ENCODE results near the gene RFXAP. TPM values are rescaled to one million over a fixed set of nuclear protein-coding genes. Genes with fewer than 3 reads are reported as not detected.

RFXAP gene
- total RNA-seq, 2 donors from 2014 or later: 13.9 to 15.3 TPM

DNA sequence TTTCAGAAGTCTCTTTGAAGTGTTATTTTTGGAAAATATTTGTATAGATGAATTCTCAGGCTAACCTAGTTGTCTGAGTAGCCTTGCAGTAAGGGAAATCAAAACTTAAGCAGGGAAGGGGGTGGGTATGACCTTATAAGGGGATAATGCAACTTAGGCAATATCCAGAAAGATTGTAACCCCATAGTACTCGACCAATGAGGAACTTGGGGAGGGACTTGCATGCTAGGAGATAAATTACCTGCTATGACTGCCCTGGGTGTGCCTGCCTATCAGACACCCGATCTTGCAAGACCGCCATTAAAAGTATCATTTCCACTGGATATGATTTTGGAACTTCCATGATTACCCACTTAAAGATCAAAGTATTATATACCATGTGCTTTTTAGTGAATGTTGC is 23.0 kb upstream of the RFXAP start:
- H3K36me3 Mint-ChIP-seq (ENCODE audit: low read depth): no peaks in the 10 kb centered on the region
- H3K4me3 Mint-ChIP-seq: no peak overlapping the region
- no peaks in the 10 kb centered on the region for H3K9me3 Mint-ChIP-seq
- no peak for ATAC-seq (replicated peaks)
- H3K27me3 Mint-ChIP-seq: peaks cover 8% of the 10 kb centered on the region
- H3K4me1 Mint-ChIP-seq: no peaks in the 10 kb centered on the region
- H3K27ac Mint-ChIP-seq: no peak overlapping the region

- Mint-ChIP-seq H3K9me3 (no peaks in the 10 kb centered on the region), H3K4me1 (no peaks in the 10 kb centered on the region), H3K27ac (no peak overlapping the region), H3K36me3 (ENCODE audit: low read depth) (no peaks in the 10 kb centered on the region), H3K4me3 (no peak overlapping the region), H3K27me3 (peaks cover 19% of the 10 kb centered on the region)
- no peak for ATAC-seq (replicated peaks)
Observed at GRCh38 chr13:36801035-36801434, 18.0 kb upstream of the RFXAP start.

DNA sequence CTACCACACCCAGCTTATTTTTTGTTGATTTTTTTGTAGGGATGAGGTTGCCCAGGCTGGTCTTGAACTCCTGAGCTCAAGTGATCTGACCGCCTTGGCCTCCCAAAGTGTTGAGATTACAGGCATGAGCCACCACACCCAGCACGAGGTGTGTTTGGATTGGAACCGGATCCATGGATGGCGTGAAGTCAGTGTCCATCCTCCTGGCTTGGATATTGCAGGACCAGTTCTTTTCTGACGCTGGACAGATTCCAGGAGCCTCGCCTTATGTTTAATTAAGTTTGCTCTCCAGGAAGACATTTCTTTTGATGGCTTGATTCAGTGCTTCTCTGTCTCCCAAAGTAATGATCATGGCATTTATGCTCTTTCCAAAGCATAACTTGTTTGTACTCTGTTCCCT is 14.4 kb upstream of the RFXAP start:
- H3K36me3 Mint-ChIP-seq (ENCODE audit: low read depth): no peaks in the 10 kb centered on the region
- no peak overlapping the region for H3K4me3 Mint-ChIP-seq
- ATAC-seq (replicated peaks): no peak
- no peaks in the 10 kb centered on the region for H3K9me3 Mint-ChIP-seq
- no peaks in the 10 kb centered on the region for H3K4me1 Mint-ChIP-seq
- no peak overlapping the region for H3K27ac Mint-ChIP-seq
- peaks cover 34% of the 10 kb centered on the region for H3K27me3 Mint-ChIP-seq

GRCh38 chr13:36806102-36806501 is 12.9 kb upstream of the RFXAP start:
- Mint-ChIP-seq H3K27me3 (peaks cover 39% of the 10 kb centered on the region), H3K4me3 (no peak overlapping the region), H3K9me3 (no peaks in the 10 kb centered on the region), H3K27ac (no peak overlapping the region), H3K36me3 (ENCODE audit: low read depth) (no peaks in the 10 kb centered on the region), H3K4me1 (no peaks in the 10 kb centered on the region)
- ATAC-seq (replicated peaks): no peak

DNA sequence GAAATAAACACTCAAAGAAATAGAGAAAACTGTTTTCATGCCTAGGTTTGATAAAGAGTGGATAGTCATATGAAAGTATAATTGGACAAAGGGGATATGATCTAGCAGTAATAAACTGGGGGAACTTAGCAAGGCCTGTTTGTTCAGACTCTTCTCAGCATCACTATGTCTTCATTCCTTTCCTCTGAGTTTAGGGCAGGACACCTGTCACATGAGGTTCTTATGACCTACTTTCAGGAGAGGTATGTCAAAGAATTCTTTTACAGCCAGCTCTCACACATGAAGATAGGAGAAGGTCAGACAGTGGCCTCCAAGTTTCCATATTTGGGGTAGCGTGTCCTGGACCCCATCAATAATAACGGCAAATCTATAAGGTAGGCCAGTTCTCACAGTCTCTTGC is 11.4 kb upstream of the RFXAP start:
- no peaks in the 10 kb centered on the region for H3K9me3 Mint-ChIP-seq
- no peak overlapping the region for H3K27ac Mint-ChIP-seq
- ATAC-seq (replicated peaks): no peak
- no peak overlapping the region for H3K4me3 Mint-ChIP-seq
- peaks cover 51% of the 10 kb centered on the region for H3K27me3 Mint-ChIP-seq
- no peaks in the 10 kb centered on the region for H3K36me3 Mint-ChIP-seq (ENCODE audit: low read depth)
- H3K4me1 Mint-ChIP-seq: no peaks in the 10 kb centered on the region

- ATAC-seq (replicated peaks): no peak
- no peaks in the 10 kb centered on the region for H3K36me3 Mint-ChIP-seq (ENCODE audit: low read depth)
- peaks cover 27% of the 10 kb centered on the region for H3K27me3 Mint-ChIP-seq
- peaks cover 3% of the 10 kb centered on the region for H3K4me1 Mint-ChIP-seq
- no peaks in the 10 kb centered on the region for H3K9me3 Mint-ChIP-seq
- H3K4me3 Mint-ChIP-seq: no peak overlapping the region
- H3K27ac Mint-ChIP-seq: no peak overlapping the region
Observed at GRCh38 chr13:36813225-36813624, 5.8 kb upstream of the RFXAP start.

- Mint-ChIP-seq H3K4me1 (peaks cover 8% of the 10 kb centered on the region), H3K9me3 (no peaks in the 10 kb centered on the region), H3K27ac (no peak overlapping the region), H3K27me3 (peaks cover 23% of the 10 kb centered on the region), H3K4me3 (no peak overlapping the region), H3K36me3 (ENCODE audit: low read depth) (peaks cover under 1% of the 10 kb centered on the region)
- ATAC-seq (replicated peaks): no peak
Observed at GRCh38 chr13:36814465-36814864, 4.6 kb upstream of the RFXAP start.

GRCh38 chr13:36815062-36815461 is 4.0 kb upstream of the RFXAP start:
- Mint-ChIP-seq H3K4me1 (peaks cover 8% of the 10 kb centered on the region), H3K27ac (no peak overlapping the region), H3K9me3 (no peaks in the 10 kb centered on the region), H3K4me3 (no peak overlapping the region), H3K27me3 (peaks cover 20% of the 10 kb centered on the region), H3K36me3 (ENCODE audit: low read depth) (peaks cover 6% of the 10 kb centered on the region)
- no peak for ATAC-seq (replicated peaks)

DNA sequence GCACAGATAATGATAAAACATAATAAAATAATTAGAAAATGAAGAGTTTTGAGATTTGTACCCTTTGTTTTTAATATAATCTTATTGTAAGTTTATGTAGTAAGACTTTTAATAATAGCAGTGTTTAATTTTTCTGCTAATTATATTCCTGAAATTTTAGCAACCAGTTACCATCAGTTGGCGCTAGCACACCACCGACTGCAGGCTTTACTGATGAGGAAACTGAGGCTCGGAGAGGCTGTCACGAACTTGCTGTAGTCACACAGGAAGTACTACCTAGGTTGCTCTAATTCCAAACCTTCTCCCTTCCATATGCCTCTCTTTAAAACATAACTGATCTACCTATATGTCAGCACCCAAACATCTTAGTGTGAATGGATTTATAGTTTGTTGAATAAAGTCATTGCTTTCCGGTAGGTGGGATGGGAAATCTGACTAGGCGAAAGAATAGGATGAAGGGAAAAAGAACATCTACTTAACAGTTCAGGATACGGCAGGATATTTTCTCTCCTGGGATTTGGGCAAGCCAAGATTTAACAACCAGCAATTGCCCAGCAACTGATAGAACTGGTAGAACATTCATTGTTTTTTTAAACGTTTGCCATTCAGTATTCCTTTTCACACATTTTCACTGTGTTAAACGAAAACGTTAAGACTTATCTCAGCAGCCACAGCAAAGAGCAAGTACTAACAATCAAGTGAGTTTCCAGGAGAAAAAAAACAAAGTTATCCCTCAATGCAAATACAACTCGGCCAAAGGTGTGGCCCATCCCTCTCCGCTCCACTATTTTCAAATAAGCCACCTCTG is 822 bp upstream of the RFXAP start:
- H3K4me1 Mint-ChIP-seq: peaks cover 16% of the 10 kb centered on the region
- peak overlapping the region; percentile 95 for H3K27ac Mint-ChIP-seq
- H3K4me3 Mint-ChIP-seq: peak overlapping the region; percentile 91
- peaks cover 5% of the 10 kb centered on the region for H3K27me3 Mint-ChIP-seq
- no peaks in the 10 kb centered on the region for H3K9me3 Mint-ChIP-seq
- H3K36me3 Mint-ChIP-seq (ENCODE audit: low read depth): peaks cover 20% of the 10 kb centered on the region
- ATAC-seq (replicated peaks): no peak

DNA sequence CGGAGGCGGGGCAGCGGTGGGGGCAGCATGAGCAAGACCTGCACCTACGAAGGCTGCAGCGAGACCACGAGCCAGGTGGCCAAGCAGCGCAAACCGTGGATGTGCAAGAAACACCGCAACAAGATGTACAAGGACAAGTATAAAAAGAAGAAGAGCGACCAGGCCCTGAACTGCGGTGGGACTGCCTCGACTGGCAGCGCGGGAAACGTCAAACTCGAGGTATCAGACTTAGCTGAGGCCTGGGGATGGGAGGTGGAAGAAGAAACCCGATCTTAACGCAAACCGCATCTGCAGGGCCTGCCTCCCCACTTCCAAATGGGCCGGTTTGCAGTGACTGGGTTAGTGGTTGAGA is 693 bp downstream of the RFXAP start:
- Mint-ChIP-seq H3K9me3 (no peaks in the 10 kb centered on the region), H3K36me3 (ENCODE audit: low read depth) (peaks cover 32% of the 10 kb centered on the region), H3K27me3 (no peaks in the 10 kb centered on the region), H3K4me3 (peak overlapping the region; percentile 91), H3K4me1 (peaks cover 16% of the 10 kb centered on the region), H3K27ac (peak overlapping the region; percentile 95)
- peak; percentile 26 for ATAC-seq (replicated peaks)

- peak; percentile 77 for ATAC-seq (replicated peaks)
- H3K9me3 Mint-ChIP-seq: no peaks in the 10 kb centered on the region
- peaks cover 37% of the 10 kb centered on the region for H3K36me3 Mint-ChIP-seq (ENCODE audit: low read depth)
- H3K4me1 Mint-ChIP-seq: peaks cover 16% of the 10 kb centered on the region
- H3K27me3 Mint-ChIP-seq: no peaks in the 10 kb centered on the region
- peak overlapping the region; percentile 95 for H3K27ac Mint-ChIP-seq
- peak overlapping the region; percentile 91 for H3K4me3 Mint-ChIP-seq
Observed at GRCh38 chr13:36820222-36820621, 1.2 kb downstream of the RFXAP start.

GRCh38 chr13:36822785-36823184 is 3.8 kb downstream of the RFXAP start:
- ATAC-seq (replicated peaks): no peak
- H3K27ac Mint-ChIP-seq: peak overlapping the region; percentile 62
- H3K4me3 Mint-ChIP-seq: peak overlapping the region; percentile 91

DNA sequence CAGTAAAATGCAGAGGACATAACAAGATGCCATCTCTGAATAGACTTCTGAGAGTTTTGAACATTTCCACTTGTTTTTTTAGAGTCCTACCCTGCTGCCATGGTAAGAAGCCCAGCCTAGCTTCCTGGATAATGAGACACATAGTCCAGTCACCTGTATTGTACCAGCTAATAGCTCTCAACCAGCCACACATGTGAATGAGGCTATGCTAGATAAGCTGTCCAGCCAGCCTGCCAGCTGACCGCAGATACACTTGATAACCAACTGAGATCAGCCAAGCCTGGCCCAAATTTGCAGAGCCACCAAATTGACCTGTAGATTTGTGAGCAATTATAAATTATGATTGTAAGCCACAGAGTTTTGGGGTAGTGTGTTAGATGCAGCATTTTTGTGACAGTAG is 10.7 kb downstream of the RFXAP start:
- Mint-ChIP-seq H3K9me3 (no peaks in the 10 kb centered on the region), H3K4me1 (peaks cover 5% of the 10 kb centered on the region), H3K27me3 (no peaks in the 10 kb centered on the region), H3K4me3 (no peak overlapping the region), H3K27ac (no peak overlapping the region), H3K36me3 (ENCODE audit: low read depth) (peaks cover 66% of the 10 kb centered on the region)
- ATAC-seq (replicated peaks): no peak

More at GRCh38 chr13:36822785-36823184, 3.8 kb downstream of the RFXAP start:
- Mint-ChIP-seq H3K4me1 (peaks cover 16% of the 10 kb centered on the region), H3K9me3 (no peaks in the 10 kb centered on the region), H3K36me3 (ENCODE audit: low read depth) (peaks cover 59% of the 10 kb centered on the region), H3K27me3 (no peaks in the 10 kb centered on the region)

GRCh38 chr13:36831291-36831690 is 12.3 kb downstream of the RFXAP start:
- Mint-ChIP-seq H3K4me1 (peaks cover 5% of the 10 kb centered on the region), H3K27ac (no peak overlapping the region), H3K36me3 (ENCODE audit: low read depth) (peaks cover 57% of the 10 kb centered on the region), H3K9me3 (no peaks in the 10 kb centered on the region), H3K4me3 (no peak overlapping the region), H3K27me3 (no peaks in the 10 kb centered on the region)
- no peak for ATAC-seq (replicated peaks)

DNA sequence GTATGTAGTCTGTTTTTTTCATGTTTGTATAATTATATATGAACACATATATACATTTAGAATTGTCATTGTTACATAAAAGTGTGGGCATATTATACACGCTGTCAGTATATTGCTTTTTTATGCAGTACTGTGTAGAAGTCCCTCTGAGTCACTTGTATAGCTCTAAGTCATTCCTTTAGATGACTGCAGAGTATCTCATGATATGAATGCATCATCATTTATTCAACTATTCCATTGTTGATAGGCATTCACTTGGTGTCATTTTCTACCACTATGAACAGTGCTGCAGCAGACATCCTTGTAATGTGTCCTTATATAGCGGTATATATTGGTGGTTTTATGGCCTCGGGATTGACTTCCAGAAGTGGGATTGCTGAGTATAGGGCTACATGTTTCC is 15.3 kb downstream of the RFXAP start:
- H3K4me3 Mint-ChIP-seq: no peak overlapping the region
- ATAC-seq (replicated peaks): peak; percentile 95

More for the DNA sequence above, 15.3 kb downstream of the RFXAP start:
- peaks cover 35% of the 10 kb centered on the region for H3K36me3 Mint-ChIP-seq (ENCODE audit: low read depth)
- H3K27ac Mint-ChIP-seq: no peak overlapping the region
- H3K27me3 Mint-ChIP-seq: no peaks in the 10 kb centered on the region
- H3K9me3 Mint-ChIP-seq: no peaks in the 10 kb centered on the region
- H3K4me1 Mint-ChIP-seq: peaks cover 5% of the 10 kb centered on the region
